Putamen (tissue), 1 donor: ENCODE measurements around the gene MNX1.

Experiments used
- DNase-seq: peaks from one replicate; pipeline ENCODE4 v3.0.0-alpha.2; 2016; ENCODE audit warnings: low spot score

The MNX1 gene

GRCh38 chr7:157032644-157033482 lies 22.4 kb upstream of the MNX1 start:
- no peak for DNase-seq

- DNase-seq: no peak
Measured at GRCh38 chr7:157032128-157032527, 21.7 kb upstream of the MNX1 start.

GRCh38 chr7:157028199-157028903 lies 17.9 kb upstream of the MNX1 start:
- DNase-seq: no peak

GRCh38 chr7:157027568-157028198 lies 17.2 kb upstream of the MNX1 start:
- DNase-seq: no peak

GRCh38 chr7:157024716-157025115 lies 14.3 kb upstream of the MNX1 start:
- DNase-seq: no peak

- DNase-seq: no peak
Measured at GRCh38 chr7:157023589-157023905, 13.1 kb upstream of the MNX1 start.

GRCh38 chr7:157022681-157023588 lies 12.5 kb upstream of the MNX1 start:
- DNase-seq: no peak

- no peak for DNase-seq
Measured at GRCh38 chr7:157021871-157022680, 11.6 kb upstream of the MNX1 start.

GRCh38 chr7:157021071-157021870 lies 10.8 kb upstream of the MNX1 start:
- no peak for DNase-seq

- DNase-seq: no peak
Measured at GRCh38 chr7:157020514-157021070, 10.1 kb upstream of the MNX1 start.

- DNase-seq: no peak
Measured at GRCh38 chr7:157019718-157020451, 9.4 kb upstream of the MNX1 start.

- no peak for DNase-seq
Measured at GRCh38 chr7:157018997-157019608, 8.6 kb upstream of the MNX1 start.

- DNase-seq: no peak
Measured at GRCh38 chr7:157018328-157018996, 8.0 kb upstream of the MNX1 start.

- no peak for DNase-seq
Measured at GRCh38 chr7:157017603-157018327, 7.3 kb upstream of the MNX1 start.

GRCh38 chr7:157017149-157017548 lies 6.7 kb upstream of the MNX1 start:
- no peak for DNase-seq

- DNase-seq: no peak
Measured at GRCh38 chr7:157016352-157017041, 6.0 kb upstream of the MNX1 start.

- DNase-seq: no peak
Measured at GRCh38 chr7:157016024-157016351, 5.5 kb upstream of the MNX1 start.
